A673 (cell line): ENCODE results near the gene C1orf159. TPM values are rescaled to one million over a fixed set of nuclear protein-coding genes. Genes with fewer than 3 reads are reported as not detected.

Experiments used
- BruUV-seq: library from RNA; stranded (reverse); fragments of 400-500 nt; replicated peaks from 2 replicates; lab custom pipeline; 2021; lab: Mats Ljungman, UMichigan
- CTCF ChIA-PET: fragments of 300-600 bp; sonication (Branson Sonifier 250); formaldehyde crosslinking; loops from one replicate; lab custom pipeline; 2022; ENCODE audit warnings: antibody characterized with exemption; lab: Charles Lee
- POLR2A ChIA-PET: fragments of 300-600 bp; sonication (Branson Sonifier 250); formaldehyde crosslinking; loops from one replicate; lab custom pipeline; 2022; ENCODE audit warnings: antibody characterized with exemption; ENCODE audit not compliant: low non-redundant PET; lab: Charles Lee
- DNase-seq: peaks from one replicate; pipeline ENCODE4 v3.0.0-alpha.2; 2015; ENCODE audit warnings: low spot score
- H3K27ac ChIP-seq: fragments of 200-600 bp; sonication (generic); 2 replicates; pipeline ENCODE4 v1.5.1; 2016; ENCODE audit warnings: mixed run types, low read depth, mild to moderate bottlenecking, mixed read lengths, antibody characterized with exemption, low read length; ENCODE audit not compliant: poor library complexity, severe bottlenecking
- H3K27me3 ChIP-seq: fragments of 200-600 bp; sonication (generic); replicated peaks from 2 replicates; pipeline ENCODE4 v1.6.1; 2017; ENCODE audit warnings: mixed run types, low read depth, mild to moderate bottlenecking, mixed read lengths, antibody characterized with exemption, low read length; ENCODE audit not compliant: insufficient read depth, poor library complexity
- H3K36me3 ChIP-seq: fragments of 200-600 bp; sonication (generic); 2 replicates; pipeline ENCODE4 v1.6.1; 2016; ENCODE audit warnings: mixed run types, mild to moderate bottlenecking, mixed read lengths, antibody characterized with exemption, low read length; ENCODE audit not compliant: insufficient read depth, poor library complexity, severe bottlenecking
- H3K4me1 ChIP-seq: fragments of 200-600 bp; sonication (generic); 2 replicates; pipeline ENCODE4 v1.6.1; 2017; ENCODE audit warnings: mixed run types, mild to moderate bottlenecking, mixed read lengths, antibody characterized with exemption, low read length; ENCODE audit not compliant: insufficient read depth, poor library complexity, severe bottlenecking
- H3K4me3 ChIP-seq: fragments of 200-600 bp; sonication (generic); 2 replicates; pipeline ENCODE4 v1.5.1; 2016; ENCODE audit warnings: low read depth, mixed run types, mild to moderate bottlenecking, mixed read lengths, low read length; ENCODE audit not compliant: poor library complexity, severe bottlenecking
- H3K9me3 ChIP-seq: fragments of 200-600 bp; sonication (generic); 2 replicates; pipeline ENCODE4 v1.6.1; 2016; ENCODE audit warnings: mixed run types, low read depth, mild to moderate bottlenecking, mixed read lengths, antibody characterized with exemption, low read length; ENCODE audit not compliant: poor library complexity, severe bottlenecking
- CTCF ChIP-seq: fragments of 300-800, 200-600 bp; sonication (generic); conservative IDR thresholded peaks from 2 replicates; pipeline ENCODE4 v1.5.1; 2017; ENCODE audit warnings: low read depth, mild to moderate bottlenecking, antibody characterized with exemption, low read length, moderate library complexity, mixed read lengths
- EZH2 ChIP-seq: fragments of 200-600 bp; sonication (generic); IDR thresholded peaks from 2 replicates; pipeline ENCODE4 v1.6.1; 2017; ENCODE audit warnings: borderline replicate concordance, low read depth, mild to moderate bottlenecking, mixed read lengths, antibody characterized with exemption, low read length; ENCODE audit not compliant: poor library complexity, severe bottlenecking
- intact Hi-C: fragments of 100-400 bp; cut with micrococcal nuclease; formaldehyde crosslinking; loops from one replicate; pipeline ENCODE4 v1.10.0; 2022; ENCODE audit not compliant: unreplicated experiment
- total RNA-seq: library from RNA; stranded (reverse); gene quantifications from 2 replicates; pipeline ENCODE4 v1.2.3, GENCODE V29; 2021

The C1orf159 gene
- total RNA-seq, 1 experiment from 2014 or later = 26.8 TPM

- Histone ChIP-seq H3K9me3 (no peaks in the 10 kb centered on the region), H3K4me1 (peaks cover 9% of the 10 kb centered on the region), H3K27ac (no peak overlapping the region), H3K36me3 (peaks cover 10% of the 10 kb centered on the region), H3K27me3 (no peaks in the 10 kb centered on the region), H3K4me3 (peak overlapping the region; percentile 94)
- intact Hi-C loops = loop anchor here (10.0 kb wide), 2 partner anchors 82 to 258 kb away; partner anchors contain the start of gene AURKAIP1
- TF ChIP-seq EZH2 (no peak), CTCF (no peak)
- BruUV-seq = no TSS peak
- ChIA-PET CTCF (no interaction called here), POLR2A (no interaction called here)
- peak; percentile 45 for DNase-seq
Observed at GRCh38 chr1:1116701-1117468, 996 bp upstream of the C1orf159 start.

- DNase-seq = no peak
- Histone ChIP-seq H3K9me3 (no peaks in the 10 kb centered on the region), H3K27me3 (no peaks in the 10 kb centered on the region), H3K27ac (peak overlapping the region; percentile 79), H3K4me3 (peak overlapping the region; percentile 94), H3K4me1 (peaks cover 4% of the 10 kb centered on the region), H3K36me3 (peaks cover 10% of the 10 kb centered on the region)
- TF ChIP-seq CTCF (no peak), EZH2 (no peak)
- no TSS peak for BruUV-seq
- intact Hi-C loops = loop anchor here (10.0 kb wide), 2 partner anchors 80 to 260 kb away; partner anchors contain the start of gene AURKAIP1
- POLR2A ChIA-PET = no interaction called here
- CTCF ChIA-PET = interaction anchor here (0.6 kb wide), 1 partner anchor 82 kb away, joined by 3 read pairs; no protein-coding TSS in a partner anchor
Observed at GRCh38 chr1:1115136-1115785, 628 bp downstream of the C1orf159 start.

GRCh38 chr1:1114431-1114830, 1.5 kb downstream of the C1orf159 start:
- TF ChIP-seq CTCF (no peak), EZH2 (no peak)
- no peak for DNase-seq
- CTCF ChIA-PET = no interaction called here
- peak overlapping the region; percentile 94 for H3K4me3 ChIP-seq
- H3K27ac ChIP-seq = no peak overlapping the region
- peaks cover 2% of the 10 kb centered on the region for H3K4me1 ChIP-seq
- intact Hi-C loops = loop anchor here (10.0 kb wide), 2 partner anchors 80 to 260 kb away; partner anchors contain the start of gene AURKAIP1
- POLR2A ChIA-PET = no interaction called here
- peaks cover 10% of the 10 kb centered on the region for H3K36me3 ChIP-seq
- H3K9me3 ChIP-seq = no peaks in the 10 kb centered on the region
- no TSS peak for BruUV-seq
- H3K27me3 ChIP-seq = no peaks in the 10 kb centered on the region
